Measurements from ENCODE around the gene PLCXD1.
"Not testable (repeated sequence)": the region's sequence is repeated elsewhere in the genome, so short reads cannot be mapped to it uniquely, and the experiment has no call there.

Gene PLCXD1

GRCh38 chrX:281166-281999 lies at the start of gene PLCXD1:
Gene PLCXD1 (plus strand): TSS chrX:281381. CDS start chrX:284188, 2,807 bp downstream.
- no peak for DNase-seq

- not testable (repeated sequence) for DNase-seq
Measured at GRCh38 chrX:231637-232277, 49.4 kb upstream of the PLCXD1 start.

GRCh38 chrX:232278-232655 lies 48.9 kb upstream of the PLCXD1 start:
- not testable (repeated sequence) for DNase-seq

GRCh38 chrX:236201-236600 lies 45.0 kb upstream of the PLCXD1 start:
- DNase-seq: not testable (repeated sequence)

GRCh38 chrX:250965-251364 lies 30.2 kb upstream of the PLCXD1 start:
- no peak for DNase-seq

GRCh38 chrX:251396-252243 lies 29.6 kb upstream of the PLCXD1 start:
- not testable (repeated sequence) for DNase-seq

GRCh38 chrX:252244-252956 lies 28.8 kb upstream of the PLCXD1 start:
- no peak for DNase-seq

- DNase-seq: no peak
Measured at GRCh38 chrX:252957-253291, 28.3 kb upstream of the PLCXD1 start.

- DNase-seq: no peak
Measured at GRCh38 chrX:253451-254297, 27.5 kb upstream of the PLCXD1 start.

GRCh38 chrX:254630-255215 lies 26.5 kb upstream of the PLCXD1 start:
- DNase-seq: no peak

- DNase-seq: no peak
Measured at GRCh38 chrX:255923-256331, 25.3 kb upstream of the PLCXD1 start.

- DNase-seq: not testable (repeated sequence)
Measured at GRCh38 chrX:257054-257453, 24.1 kb upstream of the PLCXD1 start.

- DNase-seq: no peak
Measured at GRCh38 chrX:257681-258289, 23.4 kb upstream of the PLCXD1 start.

GRCh38 chrX:258291-259040 lies 22.7 kb upstream of the PLCXD1 start:
- no peak for DNase-seq

GRCh38 chrX:259692-260355 lies 21.4 kb upstream of the PLCXD1 start:
- DNase-seq: no peak

GRCh38 chrX:261167-261918 lies 19.8 kb upstream of the PLCXD1 start:
- no peak for DNase-seq

GRCh38 chrX:261919-262352 lies 19.2 kb upstream of the PLCXD1 start:
- no peak for DNase-seq

- no peak for DNase-seq
Measured at GRCh38 chrX:262381-262909, 18.7 kb upstream of the PLCXD1 start.

- DNase-seq: not testable (repeated sequence)
Measured at GRCh38 chrX:264006-264405, 17.2 kb upstream of the PLCXD1 start.
